CD4-positive, alpha-beta T cell treated with Interleukin-10 for 1 hour (primary cell): ENCODE data around the gene ZNF785.
"Not testable (repeated sequence)": the region's sequence is repeated elsewhere in the genome, so short reads cannot be mapped to it uniquely, and the experiment has no call there.

Source experiments
- DNase-seq: peaks from one replicate; pipeline ENCODE4 v3.0.0-alpha.2; 2020

Gene ZNF785

DNA sequence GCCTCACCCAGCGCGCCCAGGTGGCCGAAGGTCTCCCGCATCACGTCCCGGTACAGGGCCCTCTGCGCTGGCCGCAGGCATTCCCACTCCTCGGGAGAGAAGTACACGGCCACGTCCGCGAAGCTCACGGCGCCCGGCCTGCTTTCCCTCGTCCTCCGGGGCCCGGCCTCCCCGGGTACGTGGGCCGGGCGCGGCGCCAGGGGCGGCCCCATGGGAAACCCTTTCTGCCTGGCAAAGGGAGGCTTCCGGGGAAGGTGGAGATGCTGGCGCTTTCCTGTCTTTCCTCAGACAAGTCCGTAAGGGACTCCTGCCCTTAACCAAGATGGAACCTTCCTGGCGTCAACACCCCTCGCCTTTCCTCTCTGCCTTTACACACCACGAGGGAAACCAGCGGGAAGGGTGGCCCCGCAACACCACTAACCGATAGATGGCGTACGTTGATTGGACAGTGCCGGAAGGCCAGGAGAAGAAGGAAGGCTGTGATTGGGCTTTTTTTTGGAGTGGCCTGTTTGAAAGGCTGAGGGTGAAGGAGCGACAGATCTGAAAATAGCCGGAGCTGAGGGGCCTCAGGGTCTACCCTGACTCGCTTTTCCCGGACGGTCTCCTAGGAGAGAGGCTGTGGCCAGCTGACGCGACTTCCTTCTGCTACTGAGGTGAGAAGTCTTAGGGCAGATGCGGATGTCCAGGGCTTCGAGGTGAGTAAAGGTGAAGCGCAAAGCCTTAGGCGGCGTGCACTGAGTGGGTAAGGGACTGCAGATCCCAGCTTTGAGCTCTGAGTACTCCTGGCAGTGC, at the start of gene ZNF785:
Gene ZNF785, minus strand, starts transcription at position 298 of the 792 bp plus-strand sequence. Its CDS starts 86 bp downstream, at position 212.
- peak; percentile 97 for DNase-seq

DNA sequence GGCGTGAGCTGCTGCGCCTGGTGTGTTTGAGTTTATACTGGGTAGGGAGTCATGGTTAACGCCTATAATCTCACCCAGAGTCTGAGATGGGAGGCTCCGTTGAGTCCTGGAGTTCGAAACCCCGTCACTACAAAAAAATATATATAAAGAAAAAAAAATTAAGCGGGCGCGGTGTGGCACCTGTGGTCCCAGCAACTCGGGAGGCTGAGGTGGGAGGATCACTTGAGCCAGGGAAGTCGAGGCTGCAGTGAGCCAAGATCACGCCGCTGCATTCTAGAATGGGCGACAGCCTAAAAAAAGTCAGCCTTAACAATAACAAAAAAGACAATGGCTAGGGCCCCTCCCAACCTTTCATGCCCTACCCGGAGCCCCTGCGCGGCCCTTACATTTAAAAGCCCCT, 48.0 kb upstream of the ZNF785 start:
- no peak for DNase-seq

DNA sequence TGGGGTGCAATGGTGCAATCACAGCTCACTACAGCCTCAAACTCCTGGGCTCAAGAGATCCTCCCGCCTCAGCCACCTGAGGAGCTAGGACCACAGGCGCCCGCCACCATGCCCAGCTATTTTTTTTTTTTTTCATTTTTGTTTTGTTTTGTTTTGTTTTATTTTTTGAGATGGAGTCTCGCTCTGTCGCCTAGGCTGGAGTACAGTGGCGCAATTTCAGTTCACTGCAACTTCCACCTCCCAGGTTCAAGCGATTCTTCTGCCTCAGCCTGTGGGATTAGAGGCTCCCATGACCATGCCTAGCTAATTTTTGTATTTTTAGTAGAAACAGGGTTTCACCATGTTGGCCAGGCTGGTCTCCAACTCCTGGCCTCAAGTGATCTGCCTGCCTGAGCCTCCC, 47.0 kb upstream of the ZNF785 start:
- DNase-seq, result not testable (repeated sequence)

DNA sequence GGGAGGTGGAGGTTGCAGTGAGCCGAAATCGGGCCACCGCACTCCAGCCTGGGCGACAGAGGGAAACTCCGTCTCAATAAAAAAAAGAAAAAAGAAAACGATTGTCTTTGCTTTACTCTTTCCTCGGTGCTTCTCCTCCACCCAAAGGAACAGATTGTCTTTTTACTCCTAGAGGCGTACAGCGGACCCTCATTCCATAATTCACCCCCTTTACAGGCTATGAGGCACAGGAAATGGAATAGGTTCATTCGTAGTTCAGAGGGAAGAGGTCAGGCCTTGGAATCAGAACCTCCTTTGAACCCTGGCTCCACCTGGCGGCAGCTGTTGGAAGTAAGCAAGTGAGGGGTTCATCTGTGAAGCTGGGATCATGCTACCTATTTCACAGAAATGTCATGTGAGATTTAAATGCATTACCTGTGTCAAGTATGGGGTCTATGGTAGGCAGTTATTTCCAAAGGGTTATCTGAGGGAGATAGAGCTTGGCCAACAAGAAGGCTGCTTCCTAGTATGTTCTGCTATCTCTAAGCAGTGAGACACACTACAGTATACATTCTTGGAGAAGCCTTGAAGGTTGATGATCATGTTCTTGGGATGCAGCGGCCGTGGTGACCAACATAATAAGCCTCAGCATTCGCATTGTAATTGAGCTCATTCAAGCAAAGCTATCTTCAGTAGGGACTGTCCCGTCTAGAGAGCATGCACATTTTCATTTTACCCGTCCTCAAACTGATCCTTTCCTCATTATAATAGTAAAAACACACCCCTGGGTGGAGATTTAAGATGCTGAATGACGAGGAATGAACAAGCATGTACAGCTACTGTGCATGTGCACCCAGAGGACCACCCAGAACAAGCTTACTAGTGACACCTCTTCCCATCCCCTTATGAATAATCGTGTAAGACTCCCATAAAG, 43.4 kb upstream of the ZNF785 start:
- DNase-seq, result peak; percentile 88

DNA sequence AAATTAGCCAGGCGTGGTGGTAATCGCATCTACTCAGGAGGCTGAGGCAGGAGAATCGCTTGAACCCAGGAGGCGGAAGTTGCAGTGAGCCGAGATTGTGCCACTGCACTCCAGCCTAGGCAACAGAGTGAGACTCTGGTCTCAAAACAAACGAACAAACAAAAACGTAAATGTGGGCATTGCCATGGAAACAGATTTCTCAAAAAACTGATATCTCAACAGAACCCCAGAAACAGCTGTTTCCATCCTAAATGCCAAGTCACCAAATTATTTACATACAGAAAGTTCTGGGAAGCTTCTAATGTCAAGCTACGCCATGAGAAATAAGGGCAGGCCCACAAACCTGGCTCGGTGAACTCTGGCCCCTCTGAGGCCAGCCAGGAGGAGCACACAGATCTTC, 40.7 kb upstream of the ZNF785 start:
- no peak for DNase-seq

DNA sequence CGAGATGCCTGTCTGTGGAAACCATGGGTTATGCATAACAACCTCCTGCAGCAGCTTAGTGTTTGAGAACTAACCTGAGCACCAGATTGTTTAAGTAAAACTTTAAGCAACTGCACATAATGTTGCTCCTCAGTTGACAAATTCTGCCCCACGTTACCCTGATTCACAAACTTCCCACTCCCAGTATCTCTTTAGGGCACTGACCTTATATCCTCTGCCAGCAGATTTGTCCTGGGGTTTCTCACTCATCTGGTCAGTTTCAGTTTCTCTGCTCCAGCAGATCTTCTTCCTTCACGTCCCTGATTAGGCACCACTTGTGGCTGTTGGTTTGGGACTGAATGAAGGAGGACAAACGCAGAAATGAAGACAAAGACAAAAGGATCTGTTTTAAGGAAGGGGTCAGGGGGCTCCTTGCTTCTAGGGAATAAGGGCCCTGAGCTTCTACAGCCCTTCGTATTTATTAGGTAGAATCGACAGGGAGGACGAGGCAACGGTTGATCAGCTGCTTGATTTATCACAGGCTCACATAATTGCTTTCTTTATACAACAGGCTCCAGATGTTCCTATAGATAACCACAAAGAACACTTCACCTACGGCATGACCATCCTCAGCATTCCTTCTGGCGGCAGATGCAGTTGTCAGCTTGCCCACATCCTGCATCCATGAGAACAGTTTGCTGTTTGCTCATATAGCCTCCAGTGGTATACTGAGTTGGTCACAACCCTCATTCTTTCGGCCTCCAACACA, 38.2 kb upstream of the ZNF785 start:
- DNase-seq, result no peak

DNA sequence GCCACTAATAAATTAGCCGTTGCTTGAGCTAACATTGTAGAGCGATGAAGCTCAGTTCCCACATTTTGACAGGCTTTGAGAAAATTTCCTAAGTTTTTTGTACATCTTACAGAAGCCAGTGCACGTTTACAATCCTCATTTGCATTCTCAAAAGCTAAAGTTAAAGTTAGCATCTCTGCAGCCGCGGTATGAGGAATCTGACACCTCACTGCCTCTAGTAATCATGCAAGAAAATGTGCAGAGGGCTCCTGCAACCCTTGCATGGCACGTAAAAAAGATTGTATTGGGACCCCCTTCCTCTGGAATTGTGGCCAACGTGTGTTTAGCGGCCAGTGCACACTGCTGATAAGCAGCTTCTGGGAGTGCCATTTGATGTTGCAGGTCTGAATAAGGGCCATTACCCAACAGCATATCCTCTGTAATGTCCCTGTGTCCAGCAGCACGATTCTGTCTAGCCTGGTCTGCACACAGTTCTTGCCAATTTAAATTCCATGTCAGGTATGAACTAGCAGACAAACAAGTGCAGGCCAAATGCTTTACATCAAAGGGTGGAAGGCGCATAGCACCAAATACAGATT, 37.0 kb upstream of the ZNF785 start:
- DNase-seq, result no peak

DNA sequence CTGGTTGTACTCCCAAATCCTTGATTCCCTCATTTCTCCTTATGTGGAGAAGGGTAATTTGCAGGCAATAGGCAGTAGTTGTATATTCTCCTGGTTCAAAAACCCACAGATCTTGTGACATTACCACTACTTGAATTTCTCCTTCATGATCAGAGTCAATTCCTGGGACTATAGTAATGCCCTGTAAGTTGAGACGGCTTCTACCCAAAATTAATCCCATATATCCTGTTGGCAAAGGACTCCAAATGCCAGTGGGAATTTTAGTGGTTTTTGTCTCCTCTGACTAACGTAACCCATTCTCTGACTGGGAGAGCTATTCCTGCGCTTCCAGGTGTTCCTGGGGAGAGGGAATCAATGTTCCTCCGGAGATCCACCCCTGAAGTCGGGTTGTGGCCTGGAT, 36.3 kb upstream of the ZNF785 start:
- DNase-seq, result no peak

DNA sequence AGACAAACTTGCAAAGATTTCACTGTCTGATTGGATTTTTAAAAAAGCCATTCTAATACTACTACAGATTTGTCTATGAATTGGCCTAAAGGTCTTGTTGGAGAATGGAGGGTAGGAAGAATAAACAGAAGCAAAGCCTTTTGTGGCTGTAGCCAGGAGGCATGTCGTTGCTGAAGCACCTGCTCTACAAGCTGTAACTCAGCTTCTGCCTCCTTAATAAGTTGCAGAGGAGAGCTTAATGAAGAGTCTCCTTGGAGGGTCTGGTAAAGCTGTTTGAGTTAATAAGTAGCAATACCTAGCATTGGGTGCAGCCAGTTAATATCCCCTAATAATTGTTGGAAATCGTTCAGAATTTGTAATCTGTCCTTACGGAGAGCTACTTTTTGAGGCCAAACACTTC, 34.7 kb upstream of the ZNF785 start:
- no peak for DNase-seq

DNA sequence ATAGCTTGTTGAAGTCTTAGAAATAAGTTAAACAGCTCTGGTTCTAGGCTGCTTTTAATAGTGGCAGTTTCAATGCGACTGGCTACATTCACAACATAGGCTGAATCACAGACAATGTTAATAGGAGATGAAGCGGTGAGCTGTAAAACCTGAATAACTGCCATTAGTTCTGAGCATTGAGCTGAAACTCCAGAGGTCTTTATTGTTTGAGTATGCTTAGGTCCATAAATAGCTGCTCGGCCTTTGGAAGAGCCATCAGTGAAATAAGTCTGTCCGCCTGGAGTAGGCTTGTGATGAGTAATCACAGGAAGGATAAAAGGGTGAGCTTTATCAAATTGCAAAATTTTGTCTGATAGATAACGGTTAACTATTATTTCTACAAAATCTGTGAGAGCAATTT, 34.1 kb upstream of the ZNF785 start:
- no peak for DNase-seq

DNA sequence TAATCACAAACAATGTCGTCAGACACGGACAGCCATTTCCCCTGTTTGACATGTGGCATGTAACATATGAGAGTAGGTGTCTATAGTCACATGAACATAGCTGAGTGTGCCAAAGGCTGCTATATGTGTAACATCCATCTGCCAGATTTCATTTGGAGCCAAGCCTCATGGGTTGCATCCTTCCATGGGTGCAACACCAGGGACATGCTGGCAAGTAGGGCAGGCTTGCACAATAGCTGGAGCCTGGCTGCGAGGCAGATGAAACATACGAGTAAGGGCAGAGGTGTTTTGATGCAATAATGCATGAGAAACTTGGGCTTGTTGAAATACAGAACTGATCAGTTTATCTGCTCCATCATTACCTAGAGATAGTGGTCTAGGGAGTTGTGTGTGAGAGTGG, 33.7 kb upstream of the ZNF785 start:
- DNase-seq, result no peak

DNA sequence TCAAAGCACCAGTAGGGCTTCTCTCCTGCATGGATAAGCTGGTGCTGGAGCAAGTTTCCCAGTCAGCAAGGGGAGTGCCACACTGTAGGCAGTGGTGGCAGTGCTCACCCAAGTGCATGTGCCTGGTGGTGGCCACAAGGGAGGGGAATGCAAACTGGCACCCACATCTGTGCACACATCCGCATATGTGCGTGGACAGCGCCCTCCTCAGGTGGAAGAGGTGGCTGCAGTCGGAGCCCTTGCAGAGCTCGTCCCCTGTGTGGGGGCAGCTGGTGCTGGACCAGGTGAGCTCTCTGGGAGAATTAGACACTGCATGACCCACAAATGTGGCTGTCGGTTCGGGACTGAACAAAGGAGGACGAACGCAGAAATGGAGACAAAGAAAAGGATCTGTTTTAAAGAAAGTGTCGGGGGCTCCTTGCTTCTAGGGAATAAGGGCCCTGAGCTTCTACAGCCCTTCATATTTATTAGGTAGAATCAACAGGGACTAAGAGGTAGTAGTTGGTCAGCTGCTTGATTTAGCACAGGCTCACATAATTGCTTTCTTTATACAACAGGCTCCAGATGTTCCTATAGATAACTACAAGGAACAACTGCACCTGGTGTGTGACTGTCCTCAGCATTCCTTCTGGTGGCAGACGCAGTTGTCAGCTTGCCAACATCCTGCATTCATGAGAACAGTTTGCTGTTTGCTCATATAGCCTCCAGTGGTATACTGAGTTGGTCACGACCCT, 30.0 kb upstream of the ZNF785 start:
- DNase-seq, result peak; percentile 73

DNA sequence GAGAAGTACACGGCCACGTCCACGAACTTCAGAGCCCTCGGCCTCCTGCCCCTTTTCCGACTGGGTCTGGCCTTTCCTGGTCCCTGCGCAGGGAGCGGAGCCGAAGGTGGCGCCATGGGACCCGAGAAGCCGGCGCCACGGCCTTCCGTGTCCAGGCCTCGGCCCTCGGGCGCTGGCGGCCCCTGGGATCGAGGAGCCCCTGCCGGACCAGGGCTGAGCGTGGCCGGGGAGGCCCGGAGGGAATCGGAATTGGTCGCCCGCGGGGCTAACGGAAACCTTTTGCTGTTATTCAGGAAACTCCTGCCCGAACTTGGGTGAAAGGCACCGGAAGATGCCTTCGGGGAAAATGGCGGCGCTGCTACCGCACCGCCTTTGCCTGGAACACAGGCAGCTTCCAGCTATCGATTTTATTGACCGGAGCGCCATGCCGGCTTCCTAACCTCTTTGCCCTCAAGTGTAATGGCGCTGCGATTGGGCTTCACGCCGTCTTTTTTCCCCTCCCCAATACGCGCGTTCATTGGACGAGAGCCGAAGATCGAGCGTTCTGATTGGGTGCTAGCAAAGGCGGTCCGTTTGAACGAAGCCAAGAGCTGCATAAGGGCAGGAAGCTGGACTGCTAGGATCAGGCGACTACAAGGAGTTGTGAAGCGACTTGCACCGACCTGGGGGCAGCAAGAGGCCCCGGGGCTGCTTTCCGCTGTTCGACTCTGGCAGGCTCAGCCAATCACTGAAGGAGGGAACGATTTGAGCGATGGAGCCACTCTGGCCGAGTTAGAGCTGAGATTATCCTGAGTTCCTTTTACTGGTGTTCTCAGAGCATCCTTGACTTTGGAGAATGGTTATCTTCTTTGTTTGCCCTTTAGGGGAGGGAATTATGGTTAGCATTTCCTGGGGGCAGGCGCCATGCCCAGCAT, 24.7 kb upstream of the ZNF785 start, which contains the start of gene ZNF689:
Gene ZNF689, minus strand, starts transcription at position 464 of the 914 bp plus-strand sequence. Its CDS starts 348 bp downstream, at position 116.
- DNase-seq, result peak; percentile 98

DNA sequence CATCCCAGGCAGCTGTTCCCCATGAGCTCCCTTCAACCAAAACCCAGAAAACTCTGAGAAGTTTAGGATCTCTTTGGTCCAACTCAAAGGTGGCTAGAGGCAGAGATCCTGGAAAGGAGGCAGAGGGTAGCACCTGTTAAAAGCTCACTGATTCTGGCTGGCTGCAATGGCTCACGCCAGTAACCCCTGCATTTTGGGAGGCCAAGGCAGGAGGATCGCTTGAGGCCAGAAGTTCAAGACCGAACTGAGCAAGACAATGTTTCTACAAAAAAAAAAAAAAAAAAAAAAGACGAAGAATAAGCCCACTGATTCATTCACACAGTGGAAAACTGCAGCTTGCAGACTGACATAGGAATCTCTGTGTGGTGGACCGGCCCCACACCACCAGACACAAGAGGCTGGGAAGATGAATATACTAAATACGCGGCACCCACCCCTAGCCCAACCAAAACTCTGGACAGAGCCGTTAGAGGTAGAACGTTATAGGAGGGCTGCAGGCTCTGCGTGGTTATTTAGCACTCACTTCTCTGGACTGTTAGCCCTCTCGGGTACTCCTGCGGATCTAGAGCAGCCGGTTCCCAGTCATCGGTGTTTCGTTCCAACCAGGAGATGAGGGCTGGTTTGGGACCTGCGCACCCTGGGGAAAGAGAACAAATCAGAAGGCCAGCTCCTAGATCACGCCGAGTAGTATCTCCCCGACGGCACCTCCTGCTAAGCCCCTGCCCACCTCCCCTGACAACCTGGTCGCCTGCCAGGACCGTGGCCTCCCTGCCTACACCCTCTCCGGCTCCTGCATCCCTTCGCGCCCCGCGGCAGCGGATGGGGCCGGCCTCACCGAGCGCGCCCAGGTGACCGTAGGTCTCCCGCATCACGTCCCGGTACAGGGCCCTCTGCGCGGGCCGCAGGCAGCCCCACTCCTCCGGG, 23.8 kb upstream of the ZNF785 start:
- peak; percentile 49 for DNase-seq

DNA sequence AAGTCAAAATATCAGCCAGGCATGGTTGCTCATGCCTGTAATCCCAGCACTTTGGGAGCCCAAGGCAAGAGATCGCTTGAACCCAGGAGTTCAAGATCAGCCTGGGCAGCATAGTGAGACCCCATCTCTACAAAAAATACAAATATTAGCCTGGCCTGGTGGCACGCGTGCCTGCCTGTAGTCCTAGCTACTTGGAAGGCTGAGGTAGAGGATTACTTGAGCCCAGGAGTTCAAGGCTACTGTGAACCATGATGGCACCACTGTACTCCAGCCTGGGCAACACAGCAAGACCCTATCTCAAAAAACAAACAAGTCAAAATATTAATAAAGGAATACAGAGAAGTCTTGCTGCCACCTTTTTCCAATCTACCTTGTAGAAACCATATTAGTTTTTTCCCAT, 20.5 kb upstream of the ZNF785 start:
- no peak for DNase-seq

DNA sequence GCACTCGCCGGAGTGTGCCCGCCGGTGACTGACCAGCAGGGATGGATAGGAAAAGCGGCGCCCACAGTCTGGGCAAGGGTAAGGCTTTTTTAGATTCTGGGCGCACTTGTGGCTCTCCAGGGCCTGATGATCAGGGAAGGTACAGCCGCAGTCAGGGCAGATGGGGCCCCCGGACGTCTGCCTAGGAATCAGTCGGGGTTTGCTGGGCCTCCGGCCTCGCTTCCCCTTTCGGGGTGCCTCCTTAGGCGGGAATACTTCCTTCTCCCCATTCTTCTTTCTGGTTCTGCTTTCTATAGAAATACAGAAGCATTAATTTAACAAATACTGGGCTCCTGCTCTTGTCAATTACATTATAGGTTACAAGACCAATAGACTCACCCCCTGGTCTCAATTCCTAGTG, 19.7 kb upstream of the ZNF785 start:
- no peak for DNase-seq

DNA sequence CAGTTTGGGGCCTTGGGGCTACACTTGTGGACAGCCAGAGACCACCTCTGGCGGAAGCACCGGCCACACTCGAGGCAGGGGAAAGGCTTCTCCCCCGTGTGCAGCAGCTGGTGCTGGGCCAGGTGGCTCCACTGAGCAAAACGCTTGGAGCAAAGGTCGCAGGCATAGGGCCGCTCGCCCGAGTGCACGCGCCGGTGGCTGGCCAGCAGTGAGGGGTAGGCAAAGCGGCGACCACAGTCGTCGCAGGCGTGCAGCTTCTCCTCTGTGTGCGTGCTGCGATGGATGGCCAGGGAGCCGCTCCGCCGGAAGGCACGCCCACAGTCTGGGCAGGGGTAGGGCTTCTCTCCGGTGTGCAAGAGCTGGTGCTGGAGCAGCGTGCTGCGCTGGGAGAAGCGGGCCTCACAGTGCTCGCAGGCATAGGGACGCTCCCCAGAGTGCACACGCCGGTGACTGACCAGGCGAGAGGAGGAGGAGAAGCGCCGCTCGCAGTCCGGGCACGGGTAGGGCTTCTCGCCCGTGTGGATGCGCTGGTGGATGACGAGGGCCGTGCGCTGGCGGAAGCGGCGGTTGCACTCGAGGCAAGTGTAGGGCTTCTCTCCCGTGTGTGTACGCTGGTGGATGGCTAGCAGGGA, 18.9 kb upstream of the ZNF785 start:
- no peak for DNase-seq

DNA sequence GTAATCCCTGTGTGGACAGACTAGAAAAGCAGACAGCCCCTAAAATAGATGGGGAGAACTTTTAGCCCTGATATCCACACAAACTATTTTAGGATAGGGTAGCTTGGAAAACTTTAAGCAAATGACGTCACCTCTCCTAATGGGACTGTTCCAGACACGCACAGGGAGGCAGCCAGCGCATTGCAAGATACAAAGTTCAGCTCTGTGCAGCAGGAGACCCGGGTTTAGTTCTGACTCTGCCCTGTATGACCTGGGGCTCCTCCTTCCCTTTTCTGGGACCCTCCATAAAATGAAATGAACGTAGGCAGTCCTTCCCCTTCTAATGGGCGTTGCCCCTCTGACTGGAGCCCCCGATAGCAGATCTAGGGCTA, 18.4 kb upstream of the ZNF785 start:
- no peak for DNase-seq

DNA sequence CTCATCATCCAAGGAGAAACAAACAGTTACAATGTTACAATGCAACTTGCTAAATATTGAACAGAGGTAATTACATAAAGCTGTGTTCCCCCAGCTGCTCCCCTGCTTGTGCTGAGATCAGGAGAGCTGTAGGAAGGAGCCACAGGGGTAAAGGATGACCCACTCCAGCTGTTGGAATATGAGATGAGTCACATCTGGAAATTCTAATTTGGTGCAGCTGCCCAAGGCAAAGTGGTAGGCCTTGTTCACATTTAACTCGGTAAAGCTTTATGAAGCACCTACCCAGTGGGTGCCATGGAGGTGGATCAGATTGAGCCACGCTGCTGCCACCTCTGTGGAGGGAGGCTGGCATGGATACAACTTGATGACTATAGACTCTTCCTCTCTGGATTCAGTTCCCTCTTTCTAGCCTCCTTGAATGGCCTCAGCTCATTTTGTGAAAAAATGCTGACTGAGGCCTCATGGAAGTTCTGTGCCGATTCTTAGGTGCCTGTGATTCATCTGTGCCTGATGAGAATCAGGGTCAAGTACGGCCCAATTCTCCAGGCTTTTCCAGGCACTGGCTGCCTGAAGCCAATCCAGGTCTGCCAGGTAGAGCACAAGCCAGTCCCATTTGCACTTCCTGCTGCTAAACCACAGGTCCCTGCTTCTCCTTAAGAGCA, 17.2 kb upstream of the ZNF785 start:
- no peak for DNase-seq
